Caco-2 (cell line): ENCODE data around the gene TF. TPM values are rescaled to one million over a fixed set of nuclear protein-coding genes. Genes with fewer than 3 reads are reported as not detected.

Source experiments
- BruUV-seq: library from RNA; stranded (reverse); fragments of 400-500 nt; replicated peaks from 2 replicates; lab custom pipeline; 2021; lab: Mats Ljungman, UMichigan
- CTCF ChIA-PET: fragments of 300-600 bp; sonication (Branson Sonifier 250); formaldehyde crosslinking; loops from one replicate; lab custom pipeline; 2022; ENCODE audit warnings: antibody characterized with exemption; lab: Charles Lee
- POLR2A ChIA-PET: fragments of 300-600 bp; sonication (Branson Sonifier 250); formaldehyde crosslinking; loops from one replicate; lab custom pipeline; 2022; ENCODE audit warnings: antibody characterized with exemption; lab: Charles Lee
- DNase-seq, 2 experiments: peaks; one replicate each; pipeline versions ENCODE4 v3.0.0 to v3.0.0-alpha.2; 2020 to 2022
- H3K27me3 ChIP-seq: replicated peaks from 2 replicates; pipeline ENCODE4 v1.6.0; 2011; ENCODE audit warnings: low read length; ENCODE audit not compliant: control insufficient read depth, insufficient read depth
- H3K36me3 ChIP-seq: 2 replicates; pipeline ENCODE4 v1.5.1; 2011; ENCODE audit warnings: low read length; ENCODE audit not compliant: control insufficient read depth, insufficient read depth
- H3K4me1 ChIP-seq: fragments of 250-450 bp; sonication (Bioruptor Pico); 2 replicates; pipeline ENCODE4 v1.5.1; 2020; ENCODE audit warnings: mild to moderate bottlenecking
- H3K4me3 ChIP-seq: 2 replicates; pipeline ENCODE4 v1.5.1; 2011; ENCODE audit warnings: low read depth, mild to moderate bottlenecking, control low read depth, low read length
- H3K9me3 ChIP-seq: fragments of 250-450 bp; sonication (Bioruptor Pico); 2 replicates; pipeline ENCODE4 v1.5.1; 2020; ENCODE audit warnings: mild to moderate bottlenecking, moderate library complexity
- H3K27ac Mint-ChIP-seq: one replicate; pipeline ENCODE4 v1.8.0; 2022; ENCODE audit warnings: mixed read lengths; ENCODE audit not compliant: unreplicated experiment
- H3K27me3 Mint-ChIP-seq: one replicate; pipeline ENCODE4 v1.8.0; 2022; ENCODE audit warnings: mixed read lengths; ENCODE audit not compliant: insufficient read depth, unreplicated experiment
- H3K36me3 Mint-ChIP-seq: one replicate; pipeline ENCODE4 v1.8.0; 2022; ENCODE audit warnings: mild to moderate bottlenecking, mixed read lengths; ENCODE audit not compliant: insufficient read depth, unreplicated experiment
- H3K4me1 Mint-ChIP-seq: one replicate; pipeline ENCODE4 v1.8.0; 2022; ENCODE audit warnings: low read depth, mixed read lengths; ENCODE audit not compliant: unreplicated experiment
- H3K4me3 Mint-ChIP-seq: one replicate; pipeline ENCODE4 v1.8.0; 2022; ENCODE audit warnings: mild to moderate bottlenecking, moderate library complexity, mixed read lengths; ENCODE audit not compliant: unreplicated experiment
- H3K9me3 Mint-ChIP-seq: one replicate; pipeline ENCODE4 v1.8.0; 2022; ENCODE audit warnings: mixed read lengths; ENCODE audit not compliant: unreplicated experiment
- intact Hi-C: fragments of 100-400 bp; cut with micrococcal nuclease; formaldehyde crosslinking; loops from one replicate; pipeline ENCODE4 v1.10.0; 2022; ENCODE audit not compliant: unreplicated experiment
- total RNA-seq: library from RNA; stranded (reverse); gene quantifications from 2 replicates; pipeline ENCODE4 v1.2.3, GENCODE V29; 2022
- TF ChIP-seq, protein P1 (sequence below), 2 experiments: fragments of 200-600 bp in 1 of 2; IDR thresholded peaks; 1 replicate in 1 of 2; 2 replicates in 1 of 2; pipeline versions ENCODE4 v1.5.1 to v1.8.0; 2011 to 2022; ENCODE audit warnings: antibody characterized with exemption in 1 of 2, control low read depth in 1 of 2, inconsistent platforms in 1 of 2, low read depth in 1 of 2, low read length in 1 of 2, mild to moderate bottlenecking in 1 of 2, moderate library complexity in 1 of 2; ENCODE audit not compliant: insufficient read depth in 1 of 2, severe bottlenecking in 1 of 2, unreplicated experiment in 1 of 2

TF gene
- total RNA-seq, 1 experiment from 2014 or later, result 23.4 TPM

DNA sequence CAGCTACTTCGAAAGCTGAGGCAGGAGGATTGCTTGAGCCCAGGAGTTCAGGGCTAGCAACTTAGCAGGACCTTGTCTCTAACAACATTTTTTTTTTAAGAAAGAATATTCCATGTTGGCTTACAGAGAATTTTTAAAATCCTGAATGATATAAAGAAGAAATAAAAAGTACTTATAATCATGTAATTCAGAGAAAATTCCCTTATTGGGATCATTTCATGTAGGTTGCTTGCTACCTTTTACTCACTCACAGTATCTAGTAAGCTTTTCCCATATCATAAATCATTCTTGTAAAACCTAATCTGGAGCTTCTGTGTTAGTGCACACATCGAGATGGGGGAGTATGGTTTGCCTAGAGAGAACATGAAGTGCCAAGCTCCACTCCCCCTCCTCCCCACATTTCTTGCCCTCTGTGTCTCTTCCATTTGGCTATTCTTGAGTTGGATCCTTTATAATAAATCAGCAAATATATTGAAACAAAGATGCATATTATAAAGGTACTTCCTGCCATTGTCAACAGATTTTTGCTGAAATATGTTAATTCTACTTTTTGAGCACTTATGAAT lies 13.6 kb downstream of the TF start:
- intact Hi-C loops, result no loop called here
- no peaks in the 10 kb centered on the region for H3K4me1 ChIP-seq
- no peaks in the 10 kb centered on the region for H3K36me3 ChIP-seq
- no peaks in the 10 kb centered on the region for H3K27me3 Mint-ChIP-seq
- H3K9me3 ChIP-seq, result 0 out of 2 replicates have a peak, but pooled peaks cover 4% of the 10 kb centered on the region
- ChIA-PET CTCF (interaction anchor here (0.6 kb wide), 1 partner anchor 376 kb away, joined by 3 read pairs; no protein-coding TSS in a partner anchor), POLR2A (no interaction called here)
- H3K4me3 Mint-ChIP-seq, result no peak overlapping the region
- no peak overlapping the region for H3K4me3 ChIP-seq
- no peaks in the 10 kb centered on the region for H3K27me3 ChIP-seq
- BruUV-seq, result no TSS peak
- no peaks in the 10 kb centered on the region for H3K4me1 Mint-ChIP-seq
- H3K27ac Mint-ChIP-seq, result no peak overlapping the region
- no peak for DNase-seq
- TF ChIP-seq, protein P1, sequence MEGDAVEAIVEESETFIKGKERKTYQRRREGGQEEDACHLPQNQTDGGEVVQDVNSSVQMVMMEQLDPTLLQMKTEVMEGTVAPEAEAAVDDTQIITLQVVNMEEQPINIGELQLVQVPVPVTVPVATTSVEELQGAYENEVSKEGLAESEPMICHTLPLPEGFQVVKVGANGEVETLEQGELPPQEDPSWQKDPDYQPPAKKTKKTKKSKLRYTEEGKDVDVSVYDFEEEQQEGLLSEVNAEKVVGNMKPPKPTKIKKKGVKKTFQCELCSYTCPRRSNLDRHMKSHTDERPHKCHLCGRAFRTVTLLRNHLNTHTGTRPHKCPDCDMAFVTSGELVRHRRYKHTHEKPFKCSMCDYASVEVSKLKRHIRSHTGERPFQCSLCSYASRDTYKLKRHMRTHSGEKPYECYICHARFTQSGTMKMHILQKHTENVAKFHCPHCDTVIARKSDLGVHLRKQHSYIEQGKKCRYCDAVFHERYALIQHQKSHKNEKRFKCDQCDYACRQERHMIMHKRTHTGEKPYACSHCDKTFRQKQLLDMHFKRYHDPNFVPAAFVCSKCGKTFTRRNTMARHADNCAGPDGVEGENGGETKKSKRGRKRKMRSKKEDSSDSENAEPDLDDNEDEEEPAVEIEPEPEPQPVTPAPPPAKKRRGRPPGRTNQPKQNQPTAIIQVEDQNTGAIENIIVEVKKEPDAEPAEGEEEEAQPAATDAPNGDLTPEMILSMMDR (IDR thresholded peaks at IDR 0.05; ENCODE audit: insufficient read depth in 1 of 2, low read depth in 1 of 2, low read length in 1 of 2, severe bottlenecking in 1 of 2, unreplicated experiment in 1 of 2), result no peak
- no peaks in the 10 kb centered on the region for H3K36me3 Mint-ChIP-seq
- H3K9me3 Mint-ChIP-seq, result no peaks in the 10 kb centered on the region

DNA sequence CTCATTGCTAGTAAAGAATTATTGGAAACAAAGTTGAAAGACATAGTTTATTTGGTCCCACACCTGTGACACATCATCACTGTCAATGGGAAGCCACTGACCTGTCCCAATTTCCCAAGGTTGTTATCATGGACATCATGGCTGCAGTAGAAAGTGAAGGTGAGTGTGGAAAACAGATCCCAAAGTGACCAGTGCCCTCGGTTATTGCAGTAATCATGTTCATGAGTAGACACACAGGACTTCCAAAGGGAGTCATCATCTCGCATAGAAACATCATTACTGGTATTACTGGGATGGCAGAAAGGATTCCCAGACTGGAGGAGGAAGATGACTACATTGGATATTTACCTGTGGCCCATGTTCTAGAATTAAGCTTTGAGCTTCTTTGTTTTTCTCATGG lies 14.7 kb downstream of the TF start:
- no peaks in the 10 kb centered on the region for H3K27me3 ChIP-seq
- BruUV-seq, result no TSS peak
- intact Hi-C loops, result no loop called here
- Mint-ChIP-seq H3K27ac (no peak overlapping the region), H3K36me3 (no peaks in the 10 kb centered on the region), H3K9me3 (no peaks in the 10 kb centered on the region), H3K27me3 (no peaks in the 10 kb centered on the region), H3K4me3 (no peak overlapping the region), H3K4me1 (no peaks in the 10 kb centered on the region)
- no peak for DNase-seq
- H3K9me3 ChIP-seq, result 0 out of 2 replicates have a peak, but pooled peaks cover 4% of the 10 kb centered on the region
- no peak overlapping the region for H3K4me3 ChIP-seq
- H3K36me3 ChIP-seq, result no peaks in the 10 kb centered on the region
- TF ChIP-seq, protein P1 (IDR thresholded peaks at IDR 0.05; ENCODE audit: insufficient read depth in 1 of 2, low read depth in 1 of 2, low read length in 1 of 2, severe bottlenecking in 1 of 2, unreplicated experiment in 1 of 2), result no peak
- ChIA-PET CTCF (no interaction called here), POLR2A (no interaction called here)
- H3K4me1 ChIP-seq, result no peaks in the 10 kb centered on the region

DNA sequence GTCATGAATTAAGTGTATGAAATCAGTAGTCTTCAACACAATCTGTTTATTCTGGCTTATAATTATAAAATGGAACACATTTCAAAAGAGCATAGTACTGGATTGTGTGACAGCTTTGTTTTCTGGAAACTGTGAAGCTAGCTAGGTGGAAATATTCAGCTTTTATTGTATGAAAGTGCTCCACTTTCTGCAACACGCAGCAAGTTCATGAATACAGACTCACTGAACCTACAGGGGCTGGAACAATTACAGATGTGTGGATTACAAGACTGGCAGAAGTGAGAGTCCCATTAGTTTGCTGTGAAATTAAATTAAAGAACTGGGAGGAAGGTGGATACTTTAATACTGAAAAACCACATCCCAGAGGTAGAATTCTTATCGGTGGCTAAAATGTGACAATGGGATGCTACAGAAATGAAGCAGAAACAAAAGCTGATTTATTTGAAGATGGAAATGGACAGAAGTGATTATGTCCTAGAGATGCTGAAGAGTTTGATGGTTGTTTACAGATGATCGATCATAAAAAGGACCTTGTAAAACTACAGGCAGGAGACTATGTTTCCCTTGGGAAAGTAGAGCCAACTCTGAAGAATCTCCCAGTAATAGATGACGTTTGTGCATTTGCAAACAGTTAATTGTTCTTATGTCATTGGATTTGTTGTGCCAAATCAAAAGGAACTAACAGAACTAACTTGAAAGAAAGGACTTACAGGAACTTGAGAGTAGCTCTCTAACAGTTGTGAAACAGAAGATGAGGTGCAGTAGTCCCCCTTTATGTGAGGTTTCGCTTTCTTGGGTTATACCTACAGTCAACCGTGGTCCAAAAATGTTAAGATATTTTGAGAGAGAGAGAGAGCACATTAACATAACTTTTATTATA lies 15.7 kb downstream of the TF start:
- no peak overlapping the region for H3K4me3 Mint-ChIP-seq
- TF ChIP-seq, protein P1 (IDR thresholded peaks at IDR 0.05; ENCODE audit: insufficient read depth in 1 of 2, low read depth in 1 of 2, low read length in 1 of 2, severe bottlenecking in 1 of 2, unreplicated experiment in 1 of 2), result no peak
- no peaks in the 10 kb centered on the region for H3K27me3 ChIP-seq
- no TSS peak for BruUV-seq
- H3K27me3 Mint-ChIP-seq, result no peaks in the 10 kb centered on the region
- no peaks in the 10 kb centered on the region for H3K4me1 ChIP-seq
- intact Hi-C loops, result no loop called here
- POLR2A ChIA-PET, result no interaction called here
- H3K9me3 ChIP-seq, result 0 out of 2 replicates have a peak, but pooled peaks cover 4% of the 10 kb centered on the region
- no peak overlapping the region for H3K4me3 ChIP-seq
- H3K36me3 ChIP-seq, result no peaks in the 10 kb centered on the region
- H3K27ac Mint-ChIP-seq, result no peak overlapping the region
- H3K9me3 Mint-ChIP-seq, result no peaks in the 10 kb centered on the region
- DNase-seq, result no peak
- H3K36me3 Mint-ChIP-seq, result no peaks in the 10 kb centered on the region
- CTCF ChIA-PET, result no interaction called here
- H3K4me1 Mint-ChIP-seq, result no peaks in the 10 kb centered on the region
